ENCODE measurements around the gene UVSSA.

The UVSSA gene

GRCh38 chr4:1336088-1336491, 10.9 kb upstream of the UVSSA start:
- FAIRE-seq: no peak
- TF ChIP-seq, protein P1, sequence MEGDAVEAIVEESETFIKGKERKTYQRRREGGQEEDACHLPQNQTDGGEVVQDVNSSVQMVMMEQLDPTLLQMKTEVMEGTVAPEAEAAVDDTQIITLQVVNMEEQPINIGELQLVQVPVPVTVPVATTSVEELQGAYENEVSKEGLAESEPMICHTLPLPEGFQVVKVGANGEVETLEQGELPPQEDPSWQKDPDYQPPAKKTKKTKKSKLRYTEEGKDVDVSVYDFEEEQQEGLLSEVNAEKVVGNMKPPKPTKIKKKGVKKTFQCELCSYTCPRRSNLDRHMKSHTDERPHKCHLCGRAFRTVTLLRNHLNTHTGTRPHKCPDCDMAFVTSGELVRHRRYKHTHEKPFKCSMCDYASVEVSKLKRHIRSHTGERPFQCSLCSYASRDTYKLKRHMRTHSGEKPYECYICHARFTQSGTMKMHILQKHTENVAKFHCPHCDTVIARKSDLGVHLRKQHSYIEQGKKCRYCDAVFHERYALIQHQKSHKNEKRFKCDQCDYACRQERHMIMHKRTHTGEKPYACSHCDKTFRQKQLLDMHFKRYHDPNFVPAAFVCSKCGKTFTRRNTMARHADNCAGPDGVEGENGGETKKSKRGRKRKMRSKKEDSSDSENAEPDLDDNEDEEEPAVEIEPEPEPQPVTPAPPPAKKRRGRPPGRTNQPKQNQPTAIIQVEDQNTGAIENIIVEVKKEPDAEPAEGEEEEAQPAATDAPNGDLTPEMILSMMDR (IDR thresholded peaks at IDR 0.05; ENCODE audit: insufficient read depth, missing control alignments): no peak
- DNase-seq (ENCODE audit: insufficient read length, low spot score): no peak

- TF ChIP-seq, protein P1 (IDR thresholded peaks at IDR 0.05; ENCODE audit: insufficient read depth, missing control alignments): no peak
- DNase-seq (ENCODE audit: insufficient read length, low spot score): no peak
- no peak for FAIRE-seq
These were observed 9.6 kb upstream of the UVSSA start for GRCh38 chr4:1337376-1337831.

GRCh38 chr4:1337951-1338751, 8.9 kb upstream of the UVSSA start:
- no peak for DNase-seq (ENCODE audit: insufficient read length, low spot score)
- TF ChIP-seq, protein P1 (IDR thresholded peaks at IDR 0.05; ENCODE audit: insufficient read depth, missing control alignments): no peak
- no peak for FAIRE-seq

DNA sequence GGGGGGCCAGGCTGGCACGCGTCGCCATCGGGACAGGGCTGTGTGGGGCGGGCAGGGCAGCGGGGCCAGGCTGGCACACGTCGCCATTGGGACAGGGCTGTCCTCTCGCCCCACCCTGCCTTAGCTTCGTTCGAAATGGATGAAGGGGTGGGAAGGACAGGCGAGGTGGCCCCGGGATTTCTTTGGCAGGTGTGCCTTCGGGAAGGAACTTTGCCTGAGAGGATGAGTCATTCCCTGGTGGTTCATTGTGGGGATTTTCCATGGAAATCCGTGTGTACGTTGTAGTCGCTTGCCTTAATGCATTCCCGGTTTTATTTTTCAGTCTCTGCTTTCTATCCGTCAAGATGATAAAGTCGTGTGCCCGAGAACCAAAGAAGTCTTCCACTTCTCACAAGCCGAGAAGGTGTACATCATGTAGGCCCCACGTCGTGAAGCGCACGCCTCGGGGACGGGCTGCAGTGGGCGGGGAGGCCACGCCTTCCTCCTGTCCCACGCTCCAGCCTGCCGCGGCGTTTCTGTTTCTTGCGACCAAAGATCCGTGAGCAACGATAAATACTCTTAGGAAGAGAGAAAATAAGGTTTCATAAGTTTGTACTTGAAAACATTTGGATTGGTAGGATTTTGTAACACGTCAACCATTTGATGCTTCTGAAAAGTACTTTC, 8.1 kb upstream of the UVSSA start:
- TF ChIP-seq, protein P1 (IDR thresholded peaks at IDR 0.05; ENCODE audit: insufficient read depth, missing control alignments): no peak
- DNase-seq (ENCODE audit: insufficient read length, low spot score): no peak
- no peak for FAIRE-seq

- FAIRE-seq (no peak), DNase-seq (ENCODE audit: insufficient read length, low spot score) (no peak)
- TF ChIP-seq, protein P1 (IDR thresholded peaks at IDR 0.05; ENCODE audit: insufficient read depth, missing control alignments): no peak
These were observed 7.5 kb upstream of the UVSSA start for GRCh38 chr4:1339489-1339888.

GRCh38 chr4:1340181-1340747, 6.7 kb upstream of the UVSSA start:
- no peak for DNase-seq (ENCODE audit: insufficient read length, low spot score)
- TF ChIP-seq, protein P1 (IDR thresholded peaks at IDR 0.05; ENCODE audit: insufficient read depth, missing control alignments): no peak
- no peak for FAIRE-seq

Data from D721Med (cell line).